ENCODE measurements around the gene ESYT2.

Gene ESYT2

DNA sequence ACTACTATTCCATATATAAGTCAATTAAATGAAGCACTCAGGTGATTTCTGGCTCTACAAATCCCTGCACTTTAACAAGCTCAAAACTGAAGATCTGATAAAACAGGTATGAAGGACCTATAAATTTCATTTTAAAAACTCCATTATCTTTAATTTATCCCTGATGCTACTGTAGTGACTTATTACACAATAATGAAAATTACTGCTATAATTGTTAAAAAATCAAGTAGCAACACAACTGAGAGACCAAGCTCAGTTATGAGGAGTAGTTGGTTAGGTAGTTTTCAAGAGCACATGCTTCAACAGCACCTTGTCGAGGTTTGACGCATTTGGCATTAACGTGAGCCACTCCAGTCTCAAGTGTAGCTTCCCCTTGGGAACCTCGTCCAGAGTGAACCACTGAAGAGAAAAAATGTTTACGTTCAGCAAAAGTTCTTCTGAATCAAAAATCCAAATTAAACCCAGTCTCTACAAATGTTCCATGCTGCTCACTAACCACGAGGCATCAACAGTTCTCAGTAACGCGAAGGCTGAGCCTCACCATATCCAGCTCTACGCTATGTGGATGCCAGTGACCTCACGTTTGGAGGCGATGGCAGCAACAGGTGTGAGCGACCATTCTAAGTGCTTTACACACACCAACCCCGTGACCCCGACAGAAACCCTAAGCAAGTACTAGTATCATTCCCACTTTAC, 69.4 kb downstream of the ESYT2 start:
- peaks cover 60% of the 10 kb centered on the region for H3K36me3 ChIP-seq (ENCODE audit: control insufficient read depth, insufficient read depth, low read length)

DNA sequence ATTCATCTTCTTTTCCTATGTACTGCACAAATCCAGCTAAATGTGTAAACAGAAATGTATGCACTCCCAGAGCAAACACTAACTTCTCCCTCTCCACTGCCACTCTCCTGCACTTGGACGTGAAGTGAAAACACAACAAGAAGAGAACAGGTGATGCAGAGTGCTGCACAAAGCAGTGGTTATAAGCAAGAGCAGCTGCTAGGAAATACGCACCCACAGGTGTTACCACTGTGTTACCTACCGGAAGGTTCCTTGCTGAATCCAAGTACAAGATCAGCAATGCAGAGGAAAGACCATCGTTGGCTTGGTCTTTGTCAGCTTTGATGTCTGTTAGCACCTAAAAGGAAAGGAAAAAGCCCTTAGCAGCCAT, 70.1 kb downstream of the ESYT2 start:
- H3K27ac ChIP-seq (ENCODE audit: insufficient read depth, low read length, poor library complexity, severe bottlenecking): no peak overlapping the region
- no peak for DNase-seq
- peaks cover 59% of the 10 kb centered on the region for H3K36me3 ChIP-seq (ENCODE audit: control insufficient read depth, insufficient read depth, low read length)
- no peaks in the 10 kb centered on the region for H3K27me3 ChIP-seq (replicated peaks; ENCODE audit: control insufficient read depth, insufficient read depth, low read length, poor library complexity, severe bottlenecking)
- H3K9me3 ChIP-seq (ENCODE audit: control insufficient read depth, low read length): no peaks in the 10 kb centered on the region
- H3K4me3 ChIP-seq (ENCODE audit: insufficient read depth, low read depth, low read length, poor library complexity, severe bottlenecking): no peak overlapping the region
- H3K4me1 ChIP-seq (ENCODE audit: control insufficient read depth, insufficient read depth, low read length, poor library complexity, severe bottlenecking): no peaks in the 10 kb centered on the region

More for the DNA sequence above, 69.4 kb downstream of the ESYT2 start:
- no peaks in the 10 kb centered on the region for H3K9me3 ChIP-seq (ENCODE audit: control insufficient read depth, low read length)
- H3K27me3 ChIP-seq (replicated peaks; ENCODE audit: control insufficient read depth, insufficient read depth, low read length, poor library complexity, severe bottlenecking): no peaks in the 10 kb centered on the region
- no peak for DNase-seq
- no peak overlapping the region for H3K27ac ChIP-seq (ENCODE audit: insufficient read depth, low read length, poor library complexity, severe bottlenecking)
- no peak overlapping the region for H3K4me3 ChIP-seq (ENCODE audit: insufficient read depth, low read depth, low read length, poor library complexity, severe bottlenecking)
- H3K4me1 ChIP-seq (ENCODE audit: control insufficient read depth, insufficient read depth, low read length, poor library complexity, severe bottlenecking): no peaks in the 10 kb centered on the region

DNA sequence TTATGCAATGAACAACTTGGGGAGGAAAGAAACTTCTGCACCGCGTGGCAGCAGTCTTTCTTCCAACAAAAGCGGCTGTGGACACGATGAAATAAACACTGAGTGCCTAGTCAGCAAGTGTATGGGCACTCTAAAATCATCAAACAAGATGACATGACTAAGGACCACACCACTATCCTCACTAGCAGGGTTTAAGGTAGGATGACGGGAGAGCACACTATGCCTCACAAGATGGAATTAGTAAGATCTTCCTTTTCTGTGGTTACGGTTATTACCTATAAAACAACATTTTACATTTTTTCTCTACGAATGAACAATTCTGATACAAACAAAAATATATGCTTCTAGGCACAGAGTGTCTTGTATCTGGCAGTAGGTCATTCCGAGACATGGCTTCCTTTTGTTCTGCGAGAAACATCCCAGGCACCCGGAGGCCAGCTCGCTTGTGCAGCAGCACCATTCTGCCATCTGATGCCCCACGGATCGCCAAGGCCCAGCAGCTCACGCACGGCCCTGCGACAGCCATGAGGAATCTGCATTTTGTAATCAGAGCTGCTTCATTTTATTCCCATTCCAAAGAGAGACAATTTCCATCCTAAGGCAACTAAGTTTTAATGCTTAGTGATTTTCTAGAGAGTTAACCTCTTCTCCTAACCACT, 70.6 kb downstream of the ESYT2 start:
- H3K4me3 ChIP-seq (ENCODE audit: insufficient read depth, low read depth, low read length, poor library complexity, severe bottlenecking): no peak overlapping the region
- no peak for DNase-seq
- no peak overlapping the region for H3K27ac ChIP-seq (ENCODE audit: insufficient read depth, low read length, poor library complexity, severe bottlenecking)
- no peaks in the 10 kb centered on the region for H3K27me3 ChIP-seq (replicated peaks; ENCODE audit: control insufficient read depth, insufficient read depth, low read length, poor library complexity, severe bottlenecking)
- H3K9me3 ChIP-seq (ENCODE audit: control insufficient read depth, low read length): no peaks in the 10 kb centered on the region
- H3K4me1 ChIP-seq (ENCODE audit: control insufficient read depth, insufficient read depth, low read length, poor library complexity, severe bottlenecking): no peaks in the 10 kb centered on the region
- H3K36me3 ChIP-seq (ENCODE audit: control insufficient read depth, insufficient read depth, low read length): peaks cover 56% of the 10 kb centered on the region

DNA sequence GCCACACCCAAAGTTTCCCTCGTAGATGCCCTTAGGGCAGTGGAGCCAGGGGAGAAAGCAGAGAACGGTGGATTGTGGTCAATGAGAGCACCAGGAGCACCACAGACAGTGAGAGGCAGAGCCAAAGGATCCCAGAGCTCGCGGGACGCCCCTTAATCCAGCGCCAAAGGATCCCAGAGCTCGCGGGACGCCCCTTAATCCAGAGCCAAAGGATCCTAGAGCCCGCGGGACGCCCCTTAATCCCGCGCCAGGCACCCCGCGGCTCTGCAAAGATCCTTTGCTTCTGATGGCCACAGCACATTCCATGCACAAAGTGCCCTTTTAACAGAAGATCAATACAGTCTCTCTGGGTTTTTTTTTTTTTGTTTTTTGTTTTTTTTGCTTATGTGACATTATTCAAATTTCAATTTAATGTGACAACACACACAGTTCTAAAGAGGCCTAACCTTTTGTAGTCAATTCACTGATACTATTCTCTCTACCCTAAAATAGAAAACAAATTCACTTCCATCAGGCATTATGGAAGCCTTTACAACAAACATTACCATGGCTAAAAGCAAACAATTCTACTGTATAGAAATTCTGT, 71.8 kb downstream of the ESYT2 start:
- Histone ChIP-seq H3K27ac (ENCODE audit: insufficient read depth, low read length, poor library complexity, severe bottlenecking) (no peak overlapping the region), H3K4me1 (ENCODE audit: control insufficient read depth, insufficient read depth, low read length, poor library complexity, severe bottlenecking) (no peaks in the 10 kb centered on the region), H3K9me3 (ENCODE audit: control insufficient read depth, low read length) (no peaks in the 10 kb centered on the region), H3K4me3 (ENCODE audit: insufficient read depth, low read depth, low read length, poor library complexity, severe bottlenecking) (no peak overlapping the region), H3K27me3 (replicated peaks; ENCODE audit: control insufficient read depth, insufficient read depth, low read length, poor library complexity, severe bottlenecking) (no peaks in the 10 kb centered on the region), H3K36me3 (ENCODE audit: control insufficient read depth, insufficient read depth, low read length) (peaks cover 64% of the 10 kb centered on the region)
- DNase-seq: no peak

DNA sequence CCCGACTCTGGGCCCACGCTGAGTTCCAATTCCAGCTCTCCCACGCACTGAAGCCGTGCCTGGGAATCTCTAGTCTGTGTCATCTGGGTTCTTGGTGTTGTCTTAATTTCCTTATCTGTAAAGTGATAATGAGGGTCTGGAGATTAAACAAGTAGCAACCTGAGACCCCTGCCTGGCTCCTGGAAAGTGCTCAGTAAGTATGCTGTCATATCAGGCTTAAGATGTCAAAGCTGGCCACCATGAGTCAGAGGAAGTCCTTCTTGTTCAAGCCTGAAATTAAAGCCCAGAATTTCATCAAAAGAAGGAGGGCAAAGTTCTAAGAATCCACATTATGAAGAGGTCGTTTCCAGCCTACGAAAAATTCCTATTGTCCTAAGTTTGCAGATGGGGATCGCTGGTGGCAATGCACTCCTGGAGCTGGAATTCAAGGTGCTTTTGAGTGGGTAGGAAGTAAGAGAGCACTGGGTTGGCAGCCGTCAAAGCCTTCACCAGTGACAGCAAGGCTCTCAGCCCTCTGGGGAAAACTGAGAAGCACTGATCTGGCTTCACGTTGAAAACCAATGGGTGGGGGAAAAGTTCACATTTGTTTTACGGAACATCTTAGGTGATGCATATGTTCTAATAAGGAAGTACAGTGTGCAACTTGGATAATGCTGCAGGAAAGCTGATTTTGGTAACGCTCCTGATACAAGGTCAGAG, 74.4 kb downstream of the ESYT2 start:
- H3K4me1 ChIP-seq (ENCODE audit: control insufficient read depth, insufficient read depth, low read length, poor library complexity, severe bottlenecking): no peaks in the 10 kb centered on the region
- no peak for DNase-seq
- no peak overlapping the region for H3K27ac ChIP-seq (ENCODE audit: insufficient read depth, low read length, poor library complexity, severe bottlenecking)
- H3K4me3 ChIP-seq (ENCODE audit: insufficient read depth, low read depth, low read length, poor library complexity, severe bottlenecking): no peak overlapping the region
- H3K9me3 ChIP-seq (ENCODE audit: control insufficient read depth, low read length): no peaks in the 10 kb centered on the region
- no peaks in the 10 kb centered on the region for H3K27me3 ChIP-seq (replicated peaks; ENCODE audit: control insufficient read depth, insufficient read depth, low read length, poor library complexity, severe bottlenecking)
- H3K36me3 ChIP-seq (ENCODE audit: control insufficient read depth, insufficient read depth, low read length): peaks cover 61% of the 10 kb centered on the region

DNA sequence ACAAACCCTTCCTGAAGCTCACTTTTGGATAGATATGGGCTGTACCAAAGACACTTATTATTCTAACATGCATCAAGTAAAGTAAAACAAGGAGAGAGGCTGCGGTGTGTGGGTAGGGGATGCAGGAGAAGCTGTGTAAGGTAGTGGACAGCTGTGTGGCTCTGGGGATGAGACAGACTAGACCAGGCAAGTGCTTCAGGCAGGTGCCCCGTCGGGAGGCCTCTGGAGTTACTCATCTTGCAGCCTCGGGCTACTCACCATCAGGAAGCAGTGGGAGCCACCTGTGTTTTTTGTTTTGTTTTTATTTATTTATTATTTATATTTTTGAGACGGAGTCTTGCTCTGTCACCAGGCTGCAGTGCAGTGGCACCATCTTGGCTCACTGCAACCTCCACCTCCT, 75.4 kb downstream of the ESYT2 start:
- Histone ChIP-seq H3K4me1 (ENCODE audit: control insufficient read depth, insufficient read depth, low read length, poor library complexity, severe bottlenecking) (no peaks in the 10 kb centered on the region), H3K36me3 (ENCODE audit: control insufficient read depth, insufficient read depth, low read length) (peaks cover 59% of the 10 kb centered on the region), H3K27ac (ENCODE audit: insufficient read depth, low read length, poor library complexity, severe bottlenecking) (no peak overlapping the region), H3K9me3 (ENCODE audit: control insufficient read depth, low read length) (no peaks in the 10 kb centered on the region), H3K27me3 (replicated peaks; ENCODE audit: control insufficient read depth, insufficient read depth, low read length, poor library complexity, severe bottlenecking) (no peaks in the 10 kb centered on the region), H3K4me3 (ENCODE audit: insufficient read depth, low read depth, low read length, poor library complexity, severe bottlenecking) (no peak overlapping the region)
- DNase-seq: no peak

- peaks cover 69% of the 10 kb centered on the region for H3K36me3 ChIP-seq (ENCODE audit: control insufficient read depth, insufficient read depth, low read length)
These were observed 77.6 kb downstream of the ESYT2 start for GRCh38 chr7:158751751-158752150.

GRCh38 chr7:158751199-158751598, 78.1 kb downstream of the ESYT2 start:
- DNase-seq: no peak
- no peak overlapping the region for H3K4me3 ChIP-seq (ENCODE audit: insufficient read depth, low read depth, low read length, poor library complexity, severe bottlenecking)
- H3K36me3 ChIP-seq (ENCODE audit: control insufficient read depth, insufficient read depth, low read length): peaks cover 68% of the 10 kb centered on the region
- H3K9me3 ChIP-seq (ENCODE audit: control insufficient read depth, low read length): no peaks in the 10 kb centered on the region
- H3K4me1 ChIP-seq (ENCODE audit: control insufficient read depth, insufficient read depth, low read length, poor library complexity, severe bottlenecking): no peaks in the 10 kb centered on the region
- no peak overlapping the region for H3K27ac ChIP-seq (ENCODE audit: insufficient read depth, low read length, poor library complexity, severe bottlenecking)
- no peaks in the 10 kb centered on the region for H3K27me3 ChIP-seq (replicated peaks; ENCODE audit: control insufficient read depth, insufficient read depth, low read length, poor library complexity, severe bottlenecking)

More at GRCh38 chr7:158751751-158752150, 77.6 kb downstream of the ESYT2 start:
- H3K27ac ChIP-seq (ENCODE audit: insufficient read depth, low read length, poor library complexity, severe bottlenecking): no peak overlapping the region
- no peaks in the 10 kb centered on the region for H3K4me1 ChIP-seq (ENCODE audit: control insufficient read depth, insufficient read depth, low read length, poor library complexity, severe bottlenecking)
- no peaks in the 10 kb centered on the region for H3K27me3 ChIP-seq (replicated peaks; ENCODE audit: control insufficient read depth, insufficient read depth, low read length, poor library complexity, severe bottlenecking)
- no peak for DNase-seq
- no peaks in the 10 kb centered on the region for H3K9me3 ChIP-seq (ENCODE audit: control insufficient read depth, low read length)
- no peak overlapping the region for H3K4me3 ChIP-seq (ENCODE audit: insufficient read depth, low read depth, low read length, poor library complexity, severe bottlenecking)

GRCh38 chr7:158750702-158751101, 78.6 kb downstream of the ESYT2 start:
- H3K4me3 ChIP-seq (ENCODE audit: insufficient read depth, low read depth, low read length, poor library complexity, severe bottlenecking): no peak overlapping the region
- H3K27ac ChIP-seq (ENCODE audit: insufficient read depth, low read length, poor library complexity, severe bottlenecking): no peak overlapping the region
- DNase-seq: no peak
- H3K4me1 ChIP-seq (ENCODE audit: control insufficient read depth, insufficient read depth, low read length, poor library complexity, severe bottlenecking): no peaks in the 10 kb centered on the region
- H3K36me3 ChIP-seq (ENCODE audit: control insufficient read depth, insufficient read depth, low read length): peaks cover 69% of the 10 kb centered on the region
- H3K27me3 ChIP-seq (replicated peaks; ENCODE audit: control insufficient read depth, insufficient read depth, low read length, poor library complexity, severe bottlenecking): no peaks in the 10 kb centered on the region
- no peaks in the 10 kb centered on the region for H3K9me3 ChIP-seq (ENCODE audit: control insufficient read depth, low read length)

- H3K27ac ChIP-seq (ENCODE audit: insufficient read depth, low read length, poor library complexity, severe bottlenecking): no peak overlapping the region
- H3K36me3 ChIP-seq (ENCODE audit: control insufficient read depth, insufficient read depth, low read length): peaks cover 68% of the 10 kb centered on the region
- H3K9me3 ChIP-seq (ENCODE audit: control insufficient read depth, low read length): no peaks in the 10 kb centered on the region
- H3K27me3 ChIP-seq (replicated peaks; ENCODE audit: control insufficient read depth, insufficient read depth, low read length, poor library complexity, severe bottlenecking): no peaks in the 10 kb centered on the region
- no peak overlapping the region for H3K4me3 ChIP-seq (ENCODE audit: insufficient read depth, low read depth, low read length, poor library complexity, severe bottlenecking)
- H3K4me1 ChIP-seq (ENCODE audit: control insufficient read depth, insufficient read depth, low read length, poor library complexity, severe bottlenecking): no peaks in the 10 kb centered on the region
- no peak for DNase-seq
These were observed 79.9 kb downstream of the ESYT2 start for GRCh38 chr7:158749396-158749795.
